GM08714 (cell line): Measurements from ENCODE around the gene RFX1.
"Not testable (repeated sequence)": the region's sequence is repeated elsewhere in the genome, so short reads cannot be mapped to it uniquely, and the experiment has no call there.

ENCODE experiments used
- H3K4me3 ChIP-seq: fragments of 200-500 bp; sonication (Bioruptor generic); 2 replicates; pipeline ENCODE4 v1.5.1; 2014; ENCODE audit warnings: mild to moderate bottlenecking, low read length, inconsistent platforms
- ZNF274 ChIP-seq: IDR thresholded peaks from 2 replicates; pipeline ENCODE4 v1.6.1; 2012; ENCODE audit warnings: mild to moderate bottlenecking, low read depth, low read length

RFX1 gene

GRCh38 chr19:14033946-14034345 lies 27.8 kb upstream of the RFX1 start:
- no peak overlapping the region for H3K4me3 ChIP-seq
- no peak for TF ChIP-seq ZNF274

GRCh38 chr19:14031719-14032480 lies 25.8 kb upstream of the RFX1 start, which contains the start of gene IL27RA:
TSS of gene IL27RA (plus strand) at chr19:14031762. CDS start at chr19:14031873, 111 bp downstream.
- TF ChIP-seq ZNF274, result no peak
- H3K4me3 ChIP-seq, result peak within 1 kb of the TSS; percentile 91

GRCh38 chr19:14030997-14031718 lies 25.0 kb upstream of the RFX1 start:
- TF ChIP-seq ZNF274, result no peak

GRCh38 chr19:14028901-14029300 lies 22.8 kb upstream of the RFX1 start:
- TF ChIP-seq ZNF274, result no peak
- no peak overlapping the region for H3K4me3 ChIP-seq

More at GRCh38 chr19:14030997-14031718, 25.0 kb upstream of the RFX1 start:
- peak overlapping the region; percentile 91; the same call in 1 of the 2 replicates for H3K4me3 ChIP-seq

- H3K4me3 ChIP-seq, result no peak within 1 kb of the TSS
- TF ChIP-seq ZNF274, result no peak
Observed at GRCh38 chr19:14027856-14028450, 21.8 kb upstream of the RFX1 start, which contains the start of gene RLN3. TSS of gene RLN3 (plus strand) at chr19:14028148. CDS start at chr19:14028205, 57 bp downstream.

GRCh38 chr19:14026652-14027192 lies 20.6 kb upstream of the RFX1 start:
- H3K4me3 ChIP-seq, result not testable (repeated sequence)

GRCh38 chr19:14023404-14024235 lies 17.5 kb upstream of the RFX1 start:
- TF ChIP-seq ZNF274, result no peak
- no peak overlapping the region for H3K4me3 ChIP-seq

GRCh38 chr19:14022469-14022868 lies 16.3 kb upstream of the RFX1 start:
- TF ChIP-seq ZNF274, result no peak
- no peak overlapping the region for H3K4me3 ChIP-seq

GRCh38 chr19:14021474-14021873 lies 15.4 kb upstream of the RFX1 start:
- TF ChIP-seq ZNF274, result no peak
- H3K4me3 ChIP-seq, result no peak overlapping the region

GRCh38 chr19:14019739-14020138 lies 13.6 kb upstream of the RFX1 start:
- not testable (repeated sequence) for H3K4me3 ChIP-seq

- no peak for TF ChIP-seq ZNF274
- H3K4me3 ChIP-seq, result no peak overlapping the region; the same call in 1 of the 2 replicates
Observed at GRCh38 chr19:14019100-14019499, 13.0 kb upstream of the RFX1 start.

- no peak for TF ChIP-seq ZNF274
Observed at GRCh38 chr19:14015524-14016035, 9.5 kb upstream of the RFX1 start.

GRCh38 chr19:14012378-14012915 lies 6.3 kb upstream of the RFX1 start:
- no peak for TF ChIP-seq ZNF274

More at GRCh38 chr19:14015524-14016035, 9.5 kb upstream of the RFX1 start:
- H3K4me3 ChIP-seq, result peak overlapping the region; percentile 64; the same call in 1 of the 2 replicates

More at GRCh38 chr19:14012378-14012915, 6.3 kb upstream of the RFX1 start:
- no peak overlapping the region for H3K4me3 ChIP-seq
